Measurements from ENCODE around the gene TPST2. TPM values are rescaled to one million over a fixed set of nuclear protein-coding genes. Genes with fewer than 3 reads are reported as not detected.

The TPST2 gene
- total and polyA plus RNA-seq, 3 donors from 2014 or later = 32.8 to 218 (median 169) TPM

DNA sequence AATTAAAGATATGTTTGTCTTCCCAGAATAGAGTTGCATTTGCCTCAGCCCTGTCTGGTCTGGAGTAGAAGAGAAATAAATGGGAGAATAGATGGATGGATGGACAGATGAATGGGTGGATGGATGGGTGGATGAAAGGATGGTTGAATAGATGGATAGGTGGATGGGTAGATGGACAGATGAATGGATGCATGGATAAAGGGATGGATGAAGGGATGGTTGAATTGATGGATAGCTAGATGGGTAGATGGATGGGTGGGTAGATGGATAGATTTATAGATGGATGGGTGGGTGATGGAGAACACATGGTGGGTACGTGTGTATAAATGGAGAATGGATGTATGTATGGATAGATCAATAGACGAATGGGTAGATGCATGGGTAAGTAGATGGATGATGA, 19.4 kb upstream of the TPST2 start:
- Histone ChIP-seq H3K36me3 (ENCODE audit: low read depth, missing control alignments) (no peaks in the 10 kb centered on the region), H3K27me3 (no peaks in the 10 kb centered on the region), H3K9me3 (no peaks in the 10 kb centered on the region), H3K4me3 (no peak overlapping the region), H3K27ac (no peak overlapping the region), H3K4me1 (no peaks in the 10 kb centered on the region)
- TF ChIP-seq POLR2A (IDR thresholded peaks at IDR 0.05) (no peak), CTCF (IDR thresholded peaks at IDR 0.05) (no peak)
- intact Hi-C loops (cut with DNase I; ENCODE audit: low total_unique reads) = no loop called here
- no peak for DNase-seq
- WGBS, 2 donors = 89 to 90% methylated on average over 2 of the region's 2 CpGs

GRCh38 chr22:26608129-26608528, 18.2 kb upstream of the TPST2 start:
- Histone ChIP-seq H3K27me3 (no peaks in the 10 kb centered on the region), H3K4me1 (no peaks in the 10 kb centered on the region), H3K36me3 (ENCODE audit: low read depth, missing control alignments) (no peaks in the 10 kb centered on the region), H3K27ac (no peak overlapping the region), H3K9me3 (no peaks in the 10 kb centered on the region), H3K4me3 (no peak overlapping the region)
- DNase-seq = no peak
- TF ChIP-seq CTCF (IDR thresholded peaks at IDR 0.05) (no peak), POLR2A (IDR thresholded peaks at IDR 0.05) (no peak)
- intact Hi-C loops (cut with DNase I; ENCODE audit: low total_unique reads) = no loop called here
- 35 to 37% methylated on average over 2 of the region's 2 CpGs for WGBS, 2 donors

GRCh38 chr22:26606611-26607010, 16.7 kb upstream of the TPST2 start:
- Histone ChIP-seq H3K9me3 (no peaks in the 10 kb centered on the region), H3K36me3 (ENCODE audit: low read depth, missing control alignments) (no peaks in the 10 kb centered on the region), H3K4me1 (no peaks in the 10 kb centered on the region), H3K4me3 (no peak overlapping the region), H3K27ac (no peak overlapping the region), H3K27me3 (no peaks in the 10 kb centered on the region)
- 83 to 86% methylated on average over 4 of the region's 4 CpGs for WGBS, 2 donors
- intact Hi-C loops (cut with DNase I; ENCODE audit: low total_unique reads) = no loop called here
- TF ChIP-seq CTCF (IDR thresholded peaks at IDR 0.05) (no peak), POLR2A (IDR thresholded peaks at IDR 0.05) (no peak)
- DNase-seq = no peak

DNA sequence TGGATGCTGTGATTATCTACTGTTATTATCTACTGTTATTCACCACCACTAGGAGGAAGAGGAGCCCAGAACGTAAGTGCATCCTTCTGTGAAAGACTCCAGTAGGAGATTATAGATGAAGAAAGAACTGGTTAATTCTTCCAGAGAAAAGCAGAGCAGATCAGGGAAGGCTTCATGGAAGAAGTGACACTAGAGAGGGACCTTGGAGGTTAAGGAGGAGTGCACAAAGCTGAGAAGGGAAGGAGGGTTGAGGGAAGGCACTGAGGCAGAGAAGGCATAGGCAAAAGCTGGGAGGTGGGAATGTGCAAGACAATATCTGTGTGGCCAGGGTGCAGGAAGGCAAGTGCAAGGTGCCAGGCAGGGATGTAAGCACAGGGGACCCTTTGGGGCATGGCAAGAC, 14.4 kb upstream of the TPST2 start:
- Histone ChIP-seq H3K4me3 (no peak overlapping the region), H3K4me1 (no peaks in the 10 kb centered on the region), H3K27ac (no peak overlapping the region), H3K36me3 (ENCODE audit: low read depth, missing control alignments) (no peaks in the 10 kb centered on the region), H3K27me3 (no peaks in the 10 kb centered on the region), H3K9me3 (no peaks in the 10 kb centered on the region)
- WGBS, 2 donors = 79 to 88% methylated on average over 1 of the region's 1 CpG
- intact Hi-C loops (cut with DNase I; ENCODE audit: low total_unique reads) = no loop called here
- DNase-seq = no peak
- TF ChIP-seq CTCF (IDR thresholded peaks at IDR 0.05) = no peak
- TF ChIP-seq POLR2A (IDR thresholded peaks at IDR 0.05) = no peak

DNA sequence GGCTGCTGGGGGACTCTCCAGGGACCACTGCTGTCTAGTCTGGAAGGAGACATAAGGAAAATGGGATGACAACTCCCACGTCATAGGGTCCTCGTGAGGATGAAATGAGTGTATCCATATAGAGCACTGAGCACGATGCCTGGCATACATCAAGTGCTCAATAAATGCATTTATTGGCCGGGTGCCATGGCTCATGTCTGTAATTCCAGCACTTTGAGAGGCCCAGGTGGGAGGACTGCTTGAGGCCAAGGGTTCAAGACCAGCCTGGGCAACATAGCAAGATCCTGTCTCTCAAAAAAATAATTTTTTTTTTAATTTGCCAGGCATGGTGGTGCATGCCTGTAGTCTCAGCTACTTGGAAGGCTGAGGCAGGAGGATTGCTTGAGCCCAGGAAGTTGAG, 12.2 kb upstream of the TPST2 start:
- no peaks in the 10 kb centered on the region for H3K9me3 ChIP-seq
- H3K4me1 ChIP-seq = no peaks in the 10 kb centered on the region
- H3K4me3 ChIP-seq = no peak overlapping the region
- H3K27me3 ChIP-seq = no peaks in the 10 kb centered on the region
- TF ChIP-seq CTCF (IDR thresholded peaks at IDR 0.05) = no peak
- TF ChIP-seq POLR2A (IDR thresholded peaks at IDR 0.05) = no peak
- WGBS, 2 donors = 69 to 94% methylated on average over 4 of the region's 4 CpGs
- no peaks in the 10 kb centered on the region for H3K36me3 ChIP-seq (ENCODE audit: low read depth, missing control alignments)
- H3K27ac ChIP-seq = no peak overlapping the region
- intact Hi-C loops (cut with DNase I; ENCODE audit: low total_unique reads) = no loop called here
- DNase-seq = no peak

All from testis (tissue), 3 donors.